ENCODE measurements around the gene MCCC2.
"Not testable (repeated sequence)": the region's sequence is repeated elsewhere in the genome, so short reads cannot be mapped to it uniquely, and the experiment has no call there.

MCCC2 gene

GRCh38 chr5:71664615-71665014, 77.5 kb downstream of the MCCC2 start:
- DNase-seq, result not testable (repeated sequence)

- DNase-seq, result no peak
These were observed 79.2 kb downstream of the MCCC2 start for GRCh38 chr5:71666321-71666720.

GRCh38 chr5:71677977-71678376, 90.8 kb downstream of the MCCC2 start:
- DNase-seq, result no peak

GRCh38 chr5:71679714-71680113, 92.6 kb downstream of the MCCC2 start:
- no peak for DNase-seq

GRCh38 chr5:71680510-71680909, 93.4 kb downstream of the MCCC2 start:
- DNase-seq, result no peak

GRCh38 chr5:71681296-71681695, 94.2 kb downstream of the MCCC2 start:
- DNase-seq, result no peak

- DNase-seq, result no peak
These were observed 97.2 kb downstream of the MCCC2 start for GRCh38 chr5:71684309-71684708.

- no peak for DNase-seq
These were observed 106.8 kb downstream of the MCCC2 start for GRCh38 chr5:71693828-71694427.

GRCh38 chr5:71695071-71695470, 107.9 kb downstream of the MCCC2 start:
- DNase-seq, result no peak

- DNase-seq, result no peak
These were observed 108.5 kb downstream of the MCCC2 start for GRCh38 chr5:71695595-71695994.

- no peak for DNase-seq
These were observed 110.8 kb downstream of the MCCC2 start for GRCh38 chr5:71697967-71698366.

- DNase-seq, result no peak
These were observed 112.1 kb downstream of the MCCC2 start for GRCh38 chr5:71699233-71699632.

- DNase-seq, result no peak
These were observed 112.6 kb downstream of the MCCC2 start for GRCh38 chr5:71699751-71700150.

GRCh38 chr5:71700803-71701202, 113.7 kb downstream of the MCCC2 start:
- no peak for DNase-seq

GRCh38 chr5:71701407-71701806, 114.3 kb downstream of the MCCC2 start:
- DNase-seq, result no peak

GRCh38 chr5:71703941-71704340, 116.8 kb downstream of the MCCC2 start:
- no peak for DNase-seq

GRCh38 chr5:71705421-71705820, 118.3 kb downstream of the MCCC2 start:
- no peak for DNase-seq

GRCh38 chr5:71706906-71707305, 119.8 kb downstream of the MCCC2 start:
- DNase-seq, result no peak
